ENCODE measurements around the gene TAF7.
A peak's percentile ranks its signal among the peaks of the same experiment; 100 is the strongest.

DNA sequence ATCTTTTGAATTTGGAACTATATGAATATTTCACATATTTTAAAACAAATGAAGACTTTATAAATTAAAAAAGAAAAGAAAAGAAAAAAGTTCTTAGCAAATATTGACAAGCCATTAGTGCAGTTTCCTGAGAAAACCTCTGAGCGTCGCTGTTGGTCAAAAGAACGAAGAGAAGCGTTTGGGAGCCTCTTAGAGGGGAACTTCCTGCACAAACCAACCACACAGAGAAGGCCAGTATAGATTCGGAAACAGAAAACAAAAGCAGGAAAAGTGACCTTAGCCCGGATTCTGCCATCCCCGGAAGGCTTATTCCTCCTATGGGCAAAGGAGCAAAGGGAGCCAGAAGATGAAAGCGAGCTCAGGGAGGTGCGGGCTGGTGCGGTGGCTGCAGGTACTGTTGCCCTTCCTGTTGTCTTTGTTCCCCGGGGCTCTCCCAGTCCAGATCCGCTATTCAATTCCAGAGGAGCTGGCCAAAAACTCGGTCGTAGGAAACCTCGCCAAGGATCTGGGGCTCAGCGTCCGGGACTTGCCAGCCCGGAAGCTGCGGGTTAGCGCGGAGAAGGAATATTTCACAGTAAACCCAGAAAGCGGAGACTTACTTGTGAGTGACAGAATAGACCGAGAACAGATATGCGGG is 39.3 kb upstream of the TAF7 start, which contains the start of gene PCDHGB2:
- TF ChIP-seq, protein P1, sequence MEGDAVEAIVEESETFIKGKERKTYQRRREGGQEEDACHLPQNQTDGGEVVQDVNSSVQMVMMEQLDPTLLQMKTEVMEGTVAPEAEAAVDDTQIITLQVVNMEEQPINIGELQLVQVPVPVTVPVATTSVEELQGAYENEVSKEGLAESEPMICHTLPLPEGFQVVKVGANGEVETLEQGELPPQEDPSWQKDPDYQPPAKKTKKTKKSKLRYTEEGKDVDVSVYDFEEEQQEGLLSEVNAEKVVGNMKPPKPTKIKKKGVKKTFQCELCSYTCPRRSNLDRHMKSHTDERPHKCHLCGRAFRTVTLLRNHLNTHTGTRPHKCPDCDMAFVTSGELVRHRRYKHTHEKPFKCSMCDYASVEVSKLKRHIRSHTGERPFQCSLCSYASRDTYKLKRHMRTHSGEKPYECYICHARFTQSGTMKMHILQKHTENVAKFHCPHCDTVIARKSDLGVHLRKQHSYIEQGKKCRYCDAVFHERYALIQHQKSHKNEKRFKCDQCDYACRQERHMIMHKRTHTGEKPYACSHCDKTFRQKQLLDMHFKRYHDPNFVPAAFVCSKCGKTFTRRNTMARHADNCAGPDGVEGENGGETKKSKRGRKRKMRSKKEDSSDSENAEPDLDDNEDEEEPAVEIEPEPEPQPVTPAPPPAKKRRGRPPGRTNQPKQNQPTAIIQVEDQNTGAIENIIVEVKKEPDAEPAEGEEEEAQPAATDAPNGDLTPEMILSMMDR (IDR thresholded peaks at IDR 0.05; ENCODE audit: insufficient read depth, low read length, poor library complexity, severe bottlenecking): peak; percentile 76
- no peak for TF ChIP-seq EZH2phosphoT487 (conservative IDR thresholded peaks at IDR 0.05; ENCODE audit: low read length)

Data from SU-DHL-6 (cell line).